Spleen (tissue), 7 donors: Measurements from ENCODE around the gene LRMDA.

Experiments
- CTCF ChIP-seq, 11 experiments: fragments of 200-600 bp in 7 of 11; fragments of 450-650 bp in 4 of 11; sonication (generic) in 4 of 11; IDR thresholded peaks in 8 of 11; conservative IDR thresholded peaks in 3 of 11; 1 replicate in 7 of 11; 2 replicates in 4 of 11; pipeline versions ENCODE4 v1.4.0 to v1.8.0; 2016 to 2021; ENCODE audit warnings: antibody characterized with exemption in 11 of 11, inconsistent platforms in 4 of 11, mild to moderate bottlenecking in 1 of 11
- POLR2AphosphoS5 ChIP-seq, 3 donors: sonication (generic); formaldehyde crosslinking; IDR thresholded peaks; one replicate each; pipeline ENCODE4 v1.5.1; 2017; ENCODE audit warnings: antibody characterized with exemption in 3 of 3
- donor health status: DM: no; HTN: no; CAD: no; lungs with moderate emphysema.
- donor health status: DM: no; HTN: no; CAD: no.
- donor health status: DM: no; HTN: no; CAD: no.

- TF ChIP-seq POLR2AphosphoS5 (IDR thresholded peaks at IDR 0.05) (no peak), CTCF (IDR thresholded peaks at IDR 0.05 in 8 of 11, conservative IDR thresholded peaks at IDR 0.05 in 3 of 11) (no peak)
These were observed 1066.2 kb downstream of the LRMDA start for GRCh38 chr10:76497666-76498065.
